NT2/D1 (cell line): ENCODE measurements around the gene PEPD.

Source experiments
- SUZ12 ChIP-seq: IDR thresholded peaks from 2 replicates; pipeline ENCODE4 v1.6.1; 2011; ENCODE audit not compliant: insufficient read length, insufficient read depth; ENCODE audit errors: extremely low read depth
- YY1 ChIP-seq: IDR thresholded peaks from 2 replicates; pipeline ENCODE4 v1.6.1; 2011; ENCODE audit not compliant: insufficient read length, insufficient read depth
- ZNF274 ChIP-seq: IDR thresholded peaks from 2 replicates; pipeline ENCODE4 v1.6.1; 2011; ENCODE audit warnings: mild to moderate bottlenecking, low read depth, low read length

- TF ChIP-seq SUZ12 (no peak), YY1 (no peak), ZNF274 (no peak)
Measured at GRCh38 chr19:33469171-33470039, 52.2 kb downstream of the PEPD start.
